GM19023 (cell line): ENCODE data around the gene NUP93.
"Not testable (repeated sequence)": the region's sequence is repeated elsewhere in the genome, so short reads cannot be mapped to it uniquely, and the experiment has no call there.

Experiments
- ATAC-seq: cut with Tn5 transposase; IDR thresholded peaks from one replicate; pipeline ENCODE4 v1.9.1; 2021; ENCODE audit warnings: mild to moderate bottlenecking, moderate library complexity; ENCODE audit not compliant: unreplicated experiment

The NUP93 gene

GRCh38 chr16:56810954-56811353 is 81.0 kb downstream of the NUP93 start:
- no peak for ATAC-seq

- not testable (repeated sequence) for ATAC-seq
Observed at GRCh38 chr16:56811602-56812001, 81.7 kb downstream of the NUP93 start.

- no peak for ATAC-seq
Observed at GRCh38 chr16:56812884-56813283, 83.0 kb downstream of the NUP93 start.

GRCh38 chr16:56814537-56815432 is 84.9 kb downstream of the NUP93 start:
- no peak for ATAC-seq

- no peak for ATAC-seq
Observed at GRCh38 chr16:56815721-56816120, 85.8 kb downstream of the NUP93 start.

GRCh38 chr16:56817056-56817455 is 87.1 kb downstream of the NUP93 start:
- ATAC-seq: no peak

GRCh38 chr16:56817938-56818337 is 88.0 kb downstream of the NUP93 start:
- ATAC-seq: no peak

- no peak for ATAC-seq
Observed at GRCh38 chr16:56823081-56823733, 93.3 kb downstream of the NUP93 start.

- ATAC-seq: no peak
Observed at GRCh38 chr16:56824331-56824730, 94.4 kb downstream of the NUP93 start.

- ATAC-seq: no peak
Observed at GRCh38 chr16:56824804-56825203, 94.9 kb downstream of the NUP93 start.

GRCh38 chr16:56825826-56826225 is 95.9 kb downstream of the NUP93 start:
- ATAC-seq: no peak

GRCh38 chr16:56828647-56829046 is 98.7 kb downstream of the NUP93 start:
- no peak for ATAC-seq

- ATAC-seq: no peak
Observed at GRCh38 chr16:56830669-56831068, 100.7 kb downstream of the NUP93 start.

- ATAC-seq: no peak
Observed at GRCh38 chr16:56832768-56833167, 102.8 kb downstream of the NUP93 start.

GRCh38 chr16:56833243-56833970 is 103.5 kb downstream of the NUP93 start:
- no peak for ATAC-seq

- ATAC-seq: no peak
Observed at GRCh38 chr16:56835320-56835719, 105.4 kb downstream of the NUP93 start.

GRCh38 chr16:56836410-56837230 is 106.7 kb downstream of the NUP93 start:
- ATAC-seq: no peak

- ATAC-seq: no peak
Observed at GRCh38 chr16:56838622-56839337, 108.9 kb downstream of the NUP93 start.

GRCh38 chr16:56841233-56841632 is 111.3 kb downstream of the NUP93 start:
- ATAC-seq: no peak

- ATAC-seq: no peak
Observed at GRCh38 chr16:56841659-56842058, 111.7 kb downstream of the NUP93 start.
